ENCODE data around the gene KCNT1.

Gene KCNT1

GRCh38 chr9:135825435-135826187 lies 123.6 kb downstream of the KCNT1 start:
- DNase-seq = no peak

- no peak for DNase-seq
Measured at GRCh38 chr9:135826188-135826545, 124.2 kb downstream of the KCNT1 start.

- no peak for DNase-seq
Measured at GRCh38 chr9:135827301-135827700, 125.3 kb downstream of the KCNT1 start.

GRCh38 chr9:135827866-135828580 lies 126.0 kb downstream of the KCNT1 start:
- no peak for DNase-seq

GRCh38 chr9:135828656-135829055 lies 126.7 kb downstream of the KCNT1 start:
- DNase-seq = no peak

- no peak for DNase-seq
Measured at GRCh38 chr9:135830496-135830895, 128.5 kb downstream of the KCNT1 start.

GRCh38 chr9:135833864-135834263 lies 131.9 kb downstream of the KCNT1 start:
- no peak for DNase-seq

- no peak for DNase-seq
Measured at GRCh38 chr9:135835131-135835530, 133.1 kb downstream of the KCNT1 start.

GRCh38 chr9:135839516-135839915 lies 137.5 kb downstream of the KCNT1 start:
- DNase-seq = no peak

GRCh38 chr9:135840107-135840506 lies 138.1 kb downstream of the KCNT1 start:
- DNase-seq = no peak

GRCh38 chr9:135840539-135840938 lies 138.6 kb downstream of the KCNT1 start:
- no peak for DNase-seq

All from stimulated activated CD4-positive, alpha-beta T cell treated with anti-CD3 and anti-CD28 coated beads, Interleukin-4, amount 100 ng/mL, for 1 hour (primary cell).